ENCODE data around the gene UMODL1.
"Not testable (repeated sequence)": the region's sequence is repeated elsewhere in the genome, so short reads cannot be mapped to it uniquely, and the experiment has no call there.

Gene UMODL1

GRCh38 chr21:42059141-42059540, 12.0 kb upstream of the UMODL1 start:
- DNase-seq (ENCODE audit: low spot score) = no peak

GRCh38 chr21:42059721-42060120, 11.4 kb upstream of the UMODL1 start:
- no peak for DNase-seq (ENCODE audit: low spot score)

- no peak for DNase-seq (ENCODE audit: low spot score)
Observed at GRCh38 chr21:42060166-42060565, 11.0 kb upstream of the UMODL1 start.

GRCh38 chr21:42061195-42061985, 9.7 kb upstream of the UMODL1 start:
- DNase-seq (ENCODE audit: low spot score) = no peak

- DNase-seq (ENCODE audit: low spot score) = no peak
Observed at GRCh38 chr21:42061986-42062235, 9.2 kb upstream of the UMODL1 start.

- no peak for DNase-seq (ENCODE audit: low spot score)
Observed at GRCh38 chr21:42062236-42063022, 8.7 kb upstream of the UMODL1 start.

GRCh38 chr21:42063191-42063570, 7.9 kb upstream of the UMODL1 start:
- DNase-seq (ENCODE audit: low spot score) = no peak

- no peak for DNase-seq (ENCODE audit: low spot score)
Observed at GRCh38 chr21:42063571-42064521, 7.3 kb upstream of the UMODL1 start.

GRCh38 chr21:42066521-42066920, 4.6 kb upstream of the UMODL1 start:
- DNase-seq (ENCODE audit: low spot score) = no peak

- no peak for DNase-seq (ENCODE audit: low spot score)
Observed at GRCh38 chr21:42067531-42068255, 3.4 kb upstream of the UMODL1 start.

- DNase-seq (ENCODE audit: low spot score) = no peak
Observed at GRCh38 chr21:42068256-42068545, 2.9 kb upstream of the UMODL1 start.

GRCh38 chr21:42068592-42068991, 2.5 kb upstream of the UMODL1 start:
- no peak for DNase-seq (ENCODE audit: low spot score)

- no peak for DNase-seq (ENCODE audit: low spot score)
Observed at GRCh38 chr21:42069327-42069726, 1.8 kb upstream of the UMODL1 start.

GRCh38 chr21:42069843-42070242, 1.3 kb upstream of the UMODL1 start:
- DNase-seq (ENCODE audit: low spot score) = no peak

GRCh38 chr21:42073145-42074099, 2.3 kb downstream of the UMODL1 start:
- no peak for DNase-seq (ENCODE audit: low spot score)

- DNase-seq (ENCODE audit: low spot score) = no peak
Observed at GRCh38 chr21:42075686-42076471, 4.8 kb downstream of the UMODL1 start.

GRCh38 chr21:42077685-42078238, 6.6 kb downstream of the UMODL1 start:
- DNase-seq (ENCODE audit: low spot score) = not testable (repeated sequence)

GRCh38 chr21:42078247-42079007, 7.3 kb downstream of the UMODL1 start:
- not testable (repeated sequence) for DNase-seq (ENCODE audit: low spot score)

Data from AG08395 (cell line).